GM12875 (cell line): ENCODE measurements around the gene WDR74.

Experiments
- H3K4me3 ChIP-seq: one replicate; pipeline ENCODE4 v1.5.1; 2011; ENCODE audit warnings: low read depth, low read length, control low read depth
- CTCF ChIP-seq: IDR thresholded peaks from 2 replicates; pipeline ENCODE4 v1.5.1; 2011; ENCODE audit warnings: low read depth, mild to moderate bottlenecking, control low read depth, inconsistent platforms, low read length, moderate library complexity, borderline replicate concordance; ENCODE audit not compliant: insufficient read depth

The WDR74 gene

GRCh38 chr11:62789576-62789975, 49.8 kb downstream of the WDR74 start:
- no peak overlapping the region for H3K4me3 ChIP-seq
- no peak for TF ChIP-seq CTCF

GRCh38 chr11:62788991-62789390, 50.4 kb downstream of the WDR74 start:
- 0 out of 2 replicates have a peak, but pooled peaks have one; percentile 0 for TF ChIP-seq CTCF
- no peak overlapping the region for H3K4me3 ChIP-seq

GRCh38 chr11:62787005-62787759, 52.2 kb downstream of the WDR74 start, which contains the start of gene TMEM179B:
TSS of gene TMEM179B (plus strand) at chr11:62787402. CDS start at chr11:62787432, 30 bp downstream.
- TF ChIP-seq CTCF: peak; percentile 77

GRCh38 chr11:62786318-62787004, 52.9 kb downstream of the WDR74 start:
- peak; percentile 100 for TF ChIP-seq CTCF

More at GRCh38 chr11:62787005-62787759, 52.2 kb downstream of the WDR74 start, which contains the start of gene TMEM179B:
- peak within 1 kb of the TSS; percentile 93 for H3K4me3 ChIP-seq

More at GRCh38 chr11:62786318-62787004, 52.9 kb downstream of the WDR74 start:
- H3K4me3 ChIP-seq: peak overlapping the region; percentile 93
